Lung (tissue), 12 donors: ENCODE data around the gene ZMYND10. TPM values are rescaled to one million over a fixed set of nuclear protein-coding genes. Genes with fewer than 3 reads are reported as not detected.

Experiments used
- ATAC-seq: fragments of 200-7000 bp; cut with Tn5 transposase; one replicate; pipeline ENCODE4 v1.9.1; 2020; ENCODE audit warnings: moderate number of reproducible peaks; ENCODE audit not compliant: insufficient read depth, low FRiP score
- DNase-seq, 3 donors: peaks; one replicate each; pipeline ENCODE4 v3.0.0-alpha.2; 2013 to 2017
- H3K27ac ChIP-seq, 2 donors: one replicate each; pipeline ENCODE4 v1.5.1; 2013; ENCODE audit warnings: mild to moderate bottlenecking in 2 of 2, moderate library complexity in 2 of 2, control low read depth in 1 of 2, inconsistent platforms in 1 of 2, low read depth in 1 of 2, low read length in 1 of 2
- H3K27me3 ChIP-seq, 3 donors: one replicate each; pipeline ENCODE4 v1.5.1; 2013; ENCODE audit warnings: low read length in 2 of 3; ENCODE audit not compliant: control insufficient read depth in 3 of 3, insufficient read depth in 3 of 3
- H3K36me3 ChIP-seq, 4 donors: one replicate each; pipeline ENCODE4 v1.5.1; 2013; ENCODE audit warnings: low read length in 4 of 4, mild to moderate bottlenecking in 1 of 4, moderate library complexity in 1 of 4; ENCODE audit not compliant: control insufficient read depth in 4 of 4, insufficient read depth in 4 of 4
- H3K4me1 ChIP-seq, 5 donors: one replicate each; pipeline ENCODE4 v1.5.1; 2013; ENCODE audit warnings: low read length in 5 of 5, mild to moderate bottlenecking in 2 of 5, moderate library complexity in 1 of 5; ENCODE audit not compliant: control insufficient read depth in 5 of 5, insufficient read depth in 5 of 5
- H3K4me3 ChIP-seq: one replicate; pipeline ENCODE4 v1.5.1; 2013; ENCODE audit warnings: mild to moderate bottlenecking, control low read depth, moderate library complexity
- H3K9ac ChIP-seq, 2 donors: one replicate each; pipeline ENCODE4 v1.5.1; 2013; ENCODE audit warnings: low read length in 2 of 2, control low read depth in 1 of 2; ENCODE audit not compliant: insufficient read depth in 1 of 2
- H3K9me3 ChIP-seq, 4 donors: one replicate each; pipeline ENCODE4 v1.5.1; 2013; ENCODE audit warnings: low read length in 3 of 4, mild to moderate bottlenecking in 1 of 4, moderate library complexity in 1 of 4; ENCODE audit not compliant: control insufficient read depth in 4 of 4, insufficient read depth in 3 of 4
- CTCF ChIP-seq: IDR thresholded peaks from 2 replicates; pipeline ENCODE4 v1.5.1; 2012; ENCODE audit warnings: mild to moderate bottlenecking; ENCODE audit errors: control extremely low read depth, extremely low read depth
- WGBS, 2 donors: extraction: QIAGEN DNeasy Blood & Tissue Kit; methylation state at CpG; one replicate each; pipeline ENCODE4 v1.1.7; 2013; 5-methylcytosine and 5-hydroxymethylcytosine counted together
- polyA plus RNA-seq, 2 donors: library from polyadenylated mRNA; stranded (reverse); fragments of 200-250 nt; gene quantifications; one replicate each; pipeline ENCODE4 v1.2.1, GENCODE V29; 2013
- total RNA-seq, 2 donors: library from RNA; depleted of rRNA in 1 of 2; stranded (reverse); fragments of >200 nt in 1 of 2; gene quantifications; one replicate each; pipeline ENCODE4 v1.2.1, GENCODE V29; 2014 to 2021
- donor health status: control.
- donor health status: control.
- donor health status: Bipolar disorder and iron deficiency.
- donor health status: healthy.
- donor health status: DM: yes; HTN: yes; CAD: no.

ZMYND10 gene
- total and polyA plus RNA-seq, 4 donors = 31.4 to 117 (median 62.4) TPM

DNA sequence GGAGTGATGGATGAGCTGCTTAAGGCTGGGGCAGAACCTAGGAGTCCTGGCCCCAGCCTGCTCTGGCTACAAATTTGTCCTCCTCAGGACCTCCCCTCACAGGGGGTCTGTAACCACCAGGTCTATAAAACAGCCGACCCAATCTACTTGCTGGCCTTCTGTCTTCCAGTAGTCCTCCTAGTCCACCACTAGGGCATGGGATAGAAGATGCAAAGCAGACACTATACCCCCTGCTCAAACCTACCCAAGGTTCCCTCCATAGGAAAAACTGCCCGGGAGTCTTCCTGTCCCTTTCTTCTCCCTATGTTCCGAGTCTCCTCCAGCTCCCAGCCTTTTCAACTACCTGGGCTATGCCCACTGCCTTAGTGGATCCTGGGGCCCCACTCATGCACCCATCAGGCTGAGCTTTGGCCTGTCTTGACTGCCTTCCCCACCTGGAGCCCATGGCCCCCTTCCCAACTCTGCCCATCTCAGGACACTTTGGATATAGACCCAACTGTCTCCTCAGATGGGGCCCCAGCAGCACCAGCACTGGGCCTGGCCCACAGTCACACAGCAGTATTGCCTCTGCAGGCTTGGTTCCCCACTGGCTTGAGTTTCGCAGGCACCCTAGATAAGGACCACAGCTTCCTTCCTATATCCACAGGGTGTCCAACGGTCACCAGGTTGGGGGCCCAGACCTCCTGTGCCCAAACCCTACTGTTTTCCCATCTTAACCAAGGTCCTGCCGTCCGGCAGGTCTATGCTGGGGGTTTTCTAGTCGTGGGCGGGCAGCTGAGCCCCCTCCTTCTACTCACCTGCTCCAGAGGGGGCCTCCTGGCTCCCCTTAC, 47.4 kb downstream of the ZMYND10 start:
- 24 to 40% methylated on average over 9 of the region's 9 CpGs for WGBS, 2 donors
- peak overlapping the region in 1 of 2 donors; percentile 84 for H3K9ac ChIP-seq
- H3K36me3 ChIP-seq = peaks cover 0 to 4% (median 0%) of the 10 kb centered on the region in 4 donors
- H3K4me3 ChIP-seq = no peak overlapping the region
- H3K9me3 ChIP-seq = no peaks in the 10 kb centered on the region
- DNase-seq = no peak
- TF ChIP-seq CTCF = no peak
- H3K27ac ChIP-seq = peak overlapping the region; percentile 81 to 86
- H3K27me3 ChIP-seq = no peaks in the 10 kb centered on the region
- peaks cover 9 to 27% (median 13%) of the 10 kb centered on the region in 5 donors for H3K4me1 ChIP-seq
- no peak for ATAC-seq

GRCh38 chr3:50297384-50297775, 48.2 kb downstream of the ZMYND10 start:
- ATAC-seq = no peak
- TF ChIP-seq CTCF = no peak
- peaks cover 6 to 32% (median 12%) of the 10 kb centered on the region in 5 donors for H3K4me1 ChIP-seq
- peak overlapping the region in 1 of 2 donors; percentile 12 for H3K27ac ChIP-seq
- no peak for DNase-seq
- peaks cover 0 to 4% (median 0%) of the 10 kb centered on the region in 4 donors for H3K36me3 ChIP-seq
- H3K27me3 ChIP-seq = no peaks in the 10 kb centered on the region
- H3K4me3 ChIP-seq = no peak overlapping the region
- 94 to 98% methylated on average over 2 of the region's 2 CpGs for WGBS, 2 donors
- H3K9ac ChIP-seq = no peak overlapping the region
- H3K9me3 ChIP-seq = no peaks in the 10 kb centered on the region

- Histone ChIP-seq H3K27me3 (no peaks in the 10 kb centered on the region), H3K27ac (no peak overlapping the region), H3K9me3 (no peaks in the 10 kb centered on the region), H3K4me3 (no peak overlapping the region), H3K4me1 (peaks cover 6 to 28% (median 12%) of the 10 kb centered on the region in 5 donors), H3K9ac (no peak overlapping the region), H3K36me3 (peaks cover 0 to 4% (median 0%) of the 10 kb centered on the region in 4 donors)
- peak in 1 of 3 donors; percentile 7 for DNase-seq
- TF ChIP-seq CTCF = no peak
- 95% methylated on average over 18 of the region's 18 CpGs for WGBS, 2 donors
- ATAC-seq = no peak
These were observed 48.7 kb downstream of the ZMYND10 start for GRCh38 chr3:50296721-50297383.
